A673 (cell line): Measurements from ENCODE around the gene CATSPERZ. TPM values are rescaled to one million over a fixed set of nuclear protein-coding genes. Genes with fewer than 3 reads are reported as not detected.

Experiments
- BruUV-seq: library from RNA; stranded (reverse); fragments of 400-500 nt; replicated peaks from 2 replicates; lab custom pipeline; 2021; lab: Mats Ljungman, UMichigan
- CTCF ChIA-PET: fragments of 300-600 bp; sonication (Branson Sonifier 250); formaldehyde crosslinking; loops from one replicate; lab custom pipeline; 2022; ENCODE audit warnings: antibody characterized with exemption; lab: Charles Lee
- POLR2A ChIA-PET: fragments of 300-600 bp; sonication (Branson Sonifier 250); formaldehyde crosslinking; loops from one replicate; lab custom pipeline; 2022; ENCODE audit warnings: antibody characterized with exemption; ENCODE audit not compliant: low non-redundant PET; lab: Charles Lee
- DNase-seq: peaks from one replicate; pipeline ENCODE4 v3.0.0-alpha.2; 2015; ENCODE audit warnings: low spot score
- H3K27ac ChIP-seq: fragments of 200-600 bp; sonication (generic); 2 replicates; pipeline ENCODE4 v1.5.1; 2016; ENCODE audit warnings: mixed run types, low read depth, mild to moderate bottlenecking, mixed read lengths, antibody characterized with exemption, low read length; ENCODE audit not compliant: poor library complexity, severe bottlenecking
- H3K27me3 ChIP-seq: fragments of 200-600 bp; sonication (generic); replicated peaks from 2 replicates; pipeline ENCODE4 v1.6.1; 2017; ENCODE audit warnings: mixed run types, low read depth, mild to moderate bottlenecking, mixed read lengths, antibody characterized with exemption, low read length; ENCODE audit not compliant: insufficient read depth, poor library complexity
- H3K36me3 ChIP-seq: fragments of 200-600 bp; sonication (generic); 2 replicates; pipeline ENCODE4 v1.6.1; 2016; ENCODE audit warnings: mixed run types, mild to moderate bottlenecking, mixed read lengths, antibody characterized with exemption, low read length; ENCODE audit not compliant: insufficient read depth, poor library complexity, severe bottlenecking
- H3K4me1 ChIP-seq: fragments of 200-600 bp; sonication (generic); 2 replicates; pipeline ENCODE4 v1.6.1; 2017; ENCODE audit warnings: mixed run types, mild to moderate bottlenecking, mixed read lengths, antibody characterized with exemption, low read length; ENCODE audit not compliant: insufficient read depth, poor library complexity, severe bottlenecking
- H3K4me3 ChIP-seq: fragments of 200-600 bp; sonication (generic); 2 replicates; pipeline ENCODE4 v1.5.1; 2016; ENCODE audit warnings: low read depth, mixed run types, mild to moderate bottlenecking, mixed read lengths, low read length; ENCODE audit not compliant: poor library complexity, severe bottlenecking
- H3K9me3 ChIP-seq: fragments of 200-600 bp; sonication (generic); 2 replicates; pipeline ENCODE4 v1.6.1; 2016; ENCODE audit warnings: mixed run types, low read depth, mild to moderate bottlenecking, mixed read lengths, antibody characterized with exemption, low read length; ENCODE audit not compliant: poor library complexity, severe bottlenecking
- CTCF ChIP-seq: fragments of 300-800, 200-600 bp; sonication (generic); conservative IDR thresholded peaks from 2 replicates; pipeline ENCODE4 v1.5.1; 2017; ENCODE audit warnings: low read depth, mild to moderate bottlenecking, antibody characterized with exemption, low read length, moderate library complexity, mixed read lengths
- EZH2 ChIP-seq: fragments of 200-600 bp; sonication (generic); IDR thresholded peaks from 2 replicates; pipeline ENCODE4 v1.6.1; 2017; ENCODE audit warnings: borderline replicate concordance, low read depth, mild to moderate bottlenecking, mixed read lengths, antibody characterized with exemption, low read length; ENCODE audit not compliant: poor library complexity, severe bottlenecking
- intact Hi-C: fragments of 100-400 bp; cut with micrococcal nuclease; formaldehyde crosslinking; loops from one replicate; pipeline ENCODE4 v1.10.0; 2022; ENCODE audit not compliant: unreplicated experiment
- total RNA-seq: library from RNA; stranded (reverse); gene quantifications from 2 replicates; pipeline ENCODE4 v1.2.3, GENCODE V29; 2021

Gene CATSPERZ
- total RNA-seq, 1 experiment from 2014 or later: not detected

DNA sequence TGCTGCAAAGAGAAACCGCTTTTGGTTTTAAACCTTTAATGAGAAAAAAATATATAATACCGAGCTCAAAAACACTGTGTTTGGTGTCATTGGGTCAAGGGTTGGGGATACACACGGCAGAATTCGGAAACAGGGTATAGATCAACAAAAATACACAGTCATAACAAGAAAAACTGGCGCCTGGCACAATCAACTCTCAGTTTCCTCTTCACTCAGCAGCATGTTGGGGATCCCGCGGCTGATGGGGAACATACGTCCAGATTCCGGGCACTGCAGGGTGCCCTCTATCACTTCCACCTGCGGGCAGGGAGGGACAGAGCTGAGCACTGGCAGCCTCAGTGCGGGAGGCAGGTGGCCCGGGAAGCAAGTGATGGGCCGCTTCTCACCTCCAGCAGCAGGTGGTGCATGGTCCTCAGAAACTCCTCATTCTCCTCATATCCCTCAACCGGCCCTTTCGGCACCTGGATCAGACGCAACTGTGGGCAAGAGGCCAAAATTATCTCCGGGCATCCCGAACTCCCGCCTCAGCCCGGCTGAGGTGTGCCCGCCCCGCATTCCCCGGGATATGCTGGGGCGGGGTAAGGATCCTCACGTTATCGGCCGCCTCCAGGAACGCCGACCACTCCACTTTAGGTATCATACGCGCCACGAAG lies 16.6 kb downstream of the CATSPERZ start:
- POLR2A ChIA-PET: interaction anchor here (0.9 kb wide), 1 partner anchor 805 kb away, joined by 3 read pairs; the partner anchor contains the start of genes FAU and MRPL49
- intact Hi-C loops: no loop called here
- H3K27ac ChIP-seq: peak overlapping the region; percentile 94
- BruUV-seq: TSS peak; percentile 100
- no peak for TF ChIP-seq CTCF
- TF ChIP-seq EZH2: no peak
- no peaks in the 10 kb centered on the region for H3K27me3 ChIP-seq
- no peaks in the 10 kb centered on the region for H3K9me3 ChIP-seq
- peaks cover 15% of the 10 kb centered on the region for H3K4me1 ChIP-seq
- CTCF ChIA-PET: interaction anchor here (0.8 to 2.5 kb wide), 7 partner anchors 15 to 372 kb away, joined by 3 to 29 read pairs (median 3); no protein-coding TSS in a partner anchor
- DNase-seq: no peak
- H3K4me3 ChIP-seq: peak overlapping the region; percentile 85
- H3K36me3 ChIP-seq: peaks cover 26% of the 10 kb centered on the region

DNA sequence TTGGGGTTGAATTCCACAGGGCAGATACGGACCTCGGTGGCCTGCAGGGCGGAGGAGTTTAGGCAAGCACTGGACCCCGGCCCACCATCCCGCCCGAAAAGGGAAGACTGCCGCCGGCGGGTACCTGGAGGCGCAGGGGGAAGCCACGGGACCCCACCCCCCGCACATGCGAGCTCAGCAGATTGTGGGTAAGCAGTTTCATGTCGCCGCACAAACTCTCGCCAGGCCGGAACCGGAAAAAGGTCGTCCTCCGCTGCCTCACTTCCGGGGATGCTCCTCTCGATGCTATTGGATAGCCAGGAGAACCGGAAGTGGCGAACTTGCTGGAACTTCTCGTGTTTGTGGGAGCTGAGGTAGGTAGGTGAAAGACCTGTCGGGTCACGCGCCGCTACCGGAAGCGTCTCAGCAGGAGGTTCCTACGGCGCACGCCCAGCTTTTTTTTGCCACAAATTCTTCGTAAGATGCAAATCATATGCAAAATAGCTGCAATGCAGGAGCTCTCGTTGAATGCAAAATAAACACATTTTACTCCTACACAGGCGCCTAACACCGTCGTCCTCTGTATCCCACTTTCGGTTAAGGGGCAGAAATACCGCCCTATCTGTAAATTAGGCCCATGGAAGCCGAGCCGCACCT lies 17.3 kb downstream of the CATSPERZ start, which contains the start of gene TRMT112:
TSS of gene TRMT112 (minus strand) at position 235 of the 636 bp plus-strand sequence. CDS start at position 202, 33 bp downstream.
- peaks cover 15% of the 10 kb centered on the region for H3K4me1 ChIP-seq
- H3K4me3 ChIP-seq: peak within 1 kb of the TSS; percentile 85
- intact Hi-C loops: no loop called here
- peaks cover 26% of the 10 kb centered on the region for H3K36me3 ChIP-seq
- peak within 1 kb of the TSS; percentile 94 for H3K27ac ChIP-seq
- ChIA-PET POLR2A (interaction anchor here (0.6 to 0.9 kb wide), 4 partner anchors 10 to 805 kb away, joined by 3 read pairs; partner anchors contain the start of genes FAU, MRPL49 and STIP1), CTCF (interaction anchor here (0.6 to 2.5 kb wide), 12 partner anchors 13 to 695 kb away, joined by 3 to 29 read pairs (median 5); partner anchors contain the start of gene PLCB3)
- no peaks in the 10 kb centered on the region for H3K9me3 ChIP-seq
- BruUV-seq: no TSS peak
- TF ChIP-seq CTCF (no peak), EZH2 (no peak)
- DNase-seq: peak; percentile 99
- H3K27me3 ChIP-seq: no peaks in the 10 kb centered on the region

DNA sequence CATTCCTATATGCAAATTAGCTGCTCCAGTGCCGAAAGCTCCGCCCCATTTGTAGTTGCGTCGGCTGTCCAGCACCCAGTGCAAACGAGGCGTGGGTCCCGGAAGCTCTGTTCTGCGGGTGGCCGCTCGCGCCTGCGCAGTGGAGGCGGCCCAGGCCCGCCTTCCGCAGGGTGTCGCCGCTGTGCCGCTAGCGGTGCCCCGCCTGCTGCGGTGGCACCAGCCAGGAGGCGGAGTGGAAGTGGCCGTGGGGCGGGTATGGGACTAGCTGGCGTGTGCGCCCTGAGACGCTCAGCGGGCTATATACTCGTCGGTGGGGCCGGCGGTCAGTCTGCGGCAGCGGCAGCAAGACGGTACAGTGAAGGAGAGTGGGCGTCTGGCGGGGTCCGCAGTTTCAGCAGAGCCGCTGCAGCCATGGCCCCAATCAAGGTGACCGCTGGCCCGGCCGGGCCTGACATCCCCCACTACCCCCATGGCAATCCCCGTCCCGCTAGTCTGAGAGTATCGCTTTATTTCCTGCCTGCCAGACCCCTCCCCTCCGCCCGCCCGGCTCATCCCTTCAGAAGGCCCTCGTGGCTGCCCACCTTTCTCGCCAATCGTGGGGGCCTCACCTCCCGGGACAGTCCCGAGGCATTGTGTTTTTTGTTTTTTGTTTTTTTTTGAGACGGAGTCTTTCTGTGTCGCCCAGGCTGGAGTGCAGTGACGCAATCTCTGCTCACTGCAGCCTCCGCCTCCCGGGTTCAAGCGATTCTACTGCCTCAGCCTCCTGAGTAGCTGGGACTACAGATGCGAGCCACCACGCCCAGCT lies 18.0 kb downstream of the CATSPERZ start, which contains the start of gene PRDX5:
TSS of gene PRDX5 (plus strand) at position 161 of the 805 bp plus-strand sequence. CDS start at position 256, 95 bp downstream.
- CTCF ChIA-PET: interaction anchor here (0.6 to 2.5 kb wide), 13 partner anchors 14 to 1487 kb away, joined by 3 to 29 read pairs (median 5); partner anchors contain the start of gene PLCB3
- H3K27me3 ChIP-seq: no peaks in the 10 kb centered on the region
- H3K4me3 ChIP-seq: peak within 1 kb of the TSS; percentile 85
- peaks cover 26% of the 10 kb centered on the region for H3K36me3 ChIP-seq
- TF ChIP-seq EZH2 (no peak), CTCF (peak; percentile 56)
- H3K9me3 ChIP-seq: no peaks in the 10 kb centered on the region
- peaks cover 15% of the 10 kb centered on the region for H3K4me1 ChIP-seq
- intact Hi-C loops: no loop called here
- BruUV-seq: no TSS peak
- DNase-seq: peak; percentile 99
- H3K27ac ChIP-seq: peak within 1 kb of the TSS; percentile 94
- POLR2A ChIA-PET: interaction anchor here (0.6 to 0.9 kb wide), 4 partner anchors 9 to 804 kb away, joined by 3 read pairs; partner anchors contain the start of genes FAU, MRPL49 and STIP1
